PC-3 (cell line): ENCODE data around the gene BCL3. TPM values are rescaled to one million over a fixed set of nuclear protein-coding genes. Genes with fewer than 3 reads are reported as not detected.
"Not testable (repeated sequence)": the region's sequence is repeated elsewhere in the genome, so short reads cannot be mapped to it uniquely, and the experiment has no call there.

Experiments
- ATAC-seq: fragments of 200-7000 bp; cut with Tn5 transposase; 2 replicates; pipeline ENCODE4 v1.9.1; 2020; ENCODE audit warnings: mild to moderate bottlenecking, moderate library complexity
- BruUV-seq: library from RNA; stranded (reverse); fragments of 400-500 nt; replicated peaks from 2 replicates; lab custom pipeline; 2021; lab: Mats Ljungman, UMichigan
- CTCF ChIA-PET: fragments of 300-600 bp; sonication (Branson Sonifier 250); formaldehyde crosslinking; loops from one replicate; lab custom pipeline; 2022; ENCODE audit warnings: antibody characterized with exemption; lab: Charles Lee
- POLR2A ChIA-PET: fragments of 300-600 bp; sonication (Branson Sonifier 250); formaldehyde crosslinking; loops from one replicate; lab custom pipeline; 2022; ENCODE audit warnings: antibody characterized with exemption; ENCODE audit not compliant: unreplicated experiment; lab: Charles Lee
- DNase-seq: peaks from one replicate; pipeline ENCODE4 v3.0.0-alpha.2; 2015
- H2AFZ ChIP-seq: fragments of 300-600 bp; sonication (generic); 2 replicates; pipeline ENCODE4 v1.6.0; 2016; ENCODE audit warnings: antibody characterized with exemption, low read length
- H3F3A ChIP-seq: fragments of 300-600 bp; sonication (generic); one replicate; pipeline ENCODE4 v1.6.0; 2017; ENCODE audit warnings: antibody characterized with exemption, low read length, control low read depth, mild to moderate bottlenecking; ENCODE audit not compliant: unreplicated experiment
- H3K27ac ChIP-seq: fragments of 300-600 bp; sonication (generic); 2 replicates; pipeline ENCODE4 v1.5.1; 2016; ENCODE audit warnings: mild to moderate bottlenecking, low read length
- H3K27me3 ChIP-seq: fragments of 300-600 bp; sonication (generic); 2 replicates; pipeline ENCODE4 v1.6.1; 2016; ENCODE audit warnings: low read length, mixed read lengths
- H3K36me3 ChIP-seq: fragments of 300-600 bp; sonication (generic); 2 replicates; pipeline ENCODE4 v1.6.1; 2016; ENCODE audit warnings: low read depth, mixed run types, low read length, mixed read lengths
- H3K4me1 ChIP-seq: fragments of 300-600 bp; sonication (generic); 2 replicates; pipeline ENCODE4 v1.5.1; 2016; ENCODE audit warnings: low read length; ENCODE audit not compliant: insufficient read depth
- H3K4me2 ChIP-seq: fragments of 300-600 bp; sonication (generic); 2 replicates; pipeline ENCODE4 v1.6.0; 2016; ENCODE audit warnings: low read length
- H3K4me3 ChIP-seq: fragments of 300-600 bp; sonication (generic); 2 replicates; pipeline ENCODE4 v1.5.1; 2016; ENCODE audit warnings: mild to moderate bottlenecking, low read length, mixed read lengths
- H3K79me2 ChIP-seq: fragments of 300-600 bp; sonication (generic); 2 replicates; pipeline ENCODE4 v1.6.1; 2017; ENCODE audit warnings: low read length, mixed read lengths
- H3K9ac ChIP-seq: fragments of 300-600 bp; sonication (generic); 2 replicates; pipeline ENCODE4 v1.6.0; 2016; ENCODE audit warnings: mild to moderate bottlenecking, low read length
- H3K9me2 ChIP-seq: fragments of 300-600 bp; sonication (generic); replicated peaks from 2 replicates; pipeline ENCODE4 v1.6.1; 2016; ENCODE audit warnings: mixed run types, low read length, mixed read lengths
- H3K9me3 ChIP-seq: fragments of 300-600 bp; sonication (generic); 2 replicates; pipeline ENCODE4 v1.6.1; 2016; ENCODE audit warnings: low read length, mixed read lengths
- H4K20me1 ChIP-seq: fragments of 300-600 bp; sonication (generic); 2 replicates; pipeline ENCODE4 v1.6.1; 2016; ENCODE audit warnings: low read length, mixed read lengths
- EZH2 ChIP-seq: fragments of 300-600 bp; sonication (generic); IDR thresholded peaks from one replicate; pipeline ENCODE4 v1.6.1; 2017; ENCODE audit warnings: antibody characterized with exemption, mild to moderate bottlenecking, low read length; ENCODE audit not compliant: unreplicated experiment
- EZH2phosphoT487 ChIP-seq: fragments of 300-600 bp; sonication (generic); IDR thresholded peaks from 2 replicates; pipeline ENCODE4 v1.6.1; 2018; ENCODE audit warnings: mild to moderate bottlenecking, antibody characterized with exemption, low read length, borderline replicate concordance
- intact Hi-C: fragments of 100-400 bp; cut with micrococcal nuclease; formaldehyde crosslinking; loops from 2 replicates; pipeline ENCODE4 v1.9.0; 2023
- total RNA-seq: library from RNA; depleted of rRNA; stranded (reverse); fragments of >200 nt; gene quantifications from 2 replicates; pipeline ENCODE4 v1.2.3, GENCODE V29; 2014
- TF ChIP-seq, protein P1 (sequence below): fragments of 300-600 bp; sonication (generic); conservative IDR thresholded peaks from 2 replicates; pipeline ENCODE4 v1.5.1; 2017; ENCODE audit warnings: antibody characterized with exemption, low read depth, mild to moderate bottlenecking, low read length

The BCL3 gene
- total RNA-seq, 1 experiment from 2014 or later, result 25.5 TPM

GRCh38 chr19:44767295-44768180 lies 19.0 kb downstream of the BCL3 start:
- H4K20me1 ChIP-seq, result no peaks in the 10 kb centered on the region
- no peaks in the 10 kb centered on the region for H3K27me3 ChIP-seq
- no TSS peak for BruUV-seq
- ChIA-PET POLR2A (no interaction called here), CTCF (interaction anchor here (1.0 kb wide), 1 partner anchor 43 kb away, joined by 3 read pairs; no protein-coding TSS in a partner anchor)
- no peak overlapping the region for H2AFZ ChIP-seq
- no peak overlapping the region for H3K27ac ChIP-seq
- H3K4me2 ChIP-seq, result no peak overlapping the region
- intact Hi-C loops, result no loop called here
- no peaks in the 10 kb centered on the region for H3K79me2 ChIP-seq
- DNase-seq, result no peak
- no peak overlapping the region for H3K9ac ChIP-seq
- no peaks in the 10 kb centered on the region for H3F3A ChIP-seq
- H3K9me3 ChIP-seq, result no peaks in the 10 kb centered on the region
- H3K4me3 ChIP-seq, result no peak overlapping the region
- H3K9me2 ChIP-seq, result no peaks in the 10 kb centered on the region
- ATAC-seq, result no peak
- TF ChIP-seq EZH2 (no peak), EZH2phosphoT487 (no peak)
- TF ChIP-seq, protein P1, sequence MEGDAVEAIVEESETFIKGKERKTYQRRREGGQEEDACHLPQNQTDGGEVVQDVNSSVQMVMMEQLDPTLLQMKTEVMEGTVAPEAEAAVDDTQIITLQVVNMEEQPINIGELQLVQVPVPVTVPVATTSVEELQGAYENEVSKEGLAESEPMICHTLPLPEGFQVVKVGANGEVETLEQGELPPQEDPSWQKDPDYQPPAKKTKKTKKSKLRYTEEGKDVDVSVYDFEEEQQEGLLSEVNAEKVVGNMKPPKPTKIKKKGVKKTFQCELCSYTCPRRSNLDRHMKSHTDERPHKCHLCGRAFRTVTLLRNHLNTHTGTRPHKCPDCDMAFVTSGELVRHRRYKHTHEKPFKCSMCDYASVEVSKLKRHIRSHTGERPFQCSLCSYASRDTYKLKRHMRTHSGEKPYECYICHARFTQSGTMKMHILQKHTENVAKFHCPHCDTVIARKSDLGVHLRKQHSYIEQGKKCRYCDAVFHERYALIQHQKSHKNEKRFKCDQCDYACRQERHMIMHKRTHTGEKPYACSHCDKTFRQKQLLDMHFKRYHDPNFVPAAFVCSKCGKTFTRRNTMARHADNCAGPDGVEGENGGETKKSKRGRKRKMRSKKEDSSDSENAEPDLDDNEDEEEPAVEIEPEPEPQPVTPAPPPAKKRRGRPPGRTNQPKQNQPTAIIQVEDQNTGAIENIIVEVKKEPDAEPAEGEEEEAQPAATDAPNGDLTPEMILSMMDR, result no peak
- 0 out of 2 replicates have a peak, but pooled peaks cover 3% of the 10 kb centered on the region for H3K4me1 ChIP-seq
- H3K36me3 ChIP-seq, result no peaks in the 10 kb centered on the region

GRCh38 chr19:44770550-44771257 lies 22.2 kb downstream of the BCL3 start:
- no TSS peak for BruUV-seq
- Histone ChIP-seq H2AFZ (peak overlapping the region; percentile 78), H3K36me3 (no peaks in the 10 kb centered on the region), H3K79me2 (no peaks in the 10 kb centered on the region), H3K9me3 (no peaks in the 10 kb centered on the region), H3K9ac (0 out of 2 replicates have a peak overlapping the region, but pooled peaks have one; percentile 33), H3K9me2 (no peaks in the 10 kb centered on the region), H4K20me1 (no peaks in the 10 kb centered on the region), H3K4me2 (peak overlapping the region; percentile 77), H3K27ac (no peak overlapping the region), H3K4me3 (peak overlapping the region; percentile 37; the same call in 1 of the 2 replicates), H3F3A (no peaks in the 10 kb centered on the region), H3K27me3 (no peaks in the 10 kb centered on the region), H3K4me1 (peaks cover 28% of the 10 kb centered on the region)
- intact Hi-C loops, result loop anchor here (1.0 to 5.0 kb wide), 6 partner anchors 37 to 182 kb away; partner anchors contain the start of genes BCAM and NECTIN2
- POLR2A ChIA-PET, result interaction anchor here (0.7 to 0.9 kb wide), 3 partner anchors 27 to 48 kb away, joined by 3 to 4 read pairs (median 3); no protein-coding TSS in a partner anchor
- TF ChIP-seq, protein P1, result peak; percentile 76
- TF ChIP-seq EZH2, result no peak
- CTCF ChIA-PET, result interaction anchor here (0.6 to 2.6 kb wide), 11 partner anchors 17 to 200 kb away, joined by 3 to 53 read pairs (median 4); partner anchors contain the start of gene NECTIN2
- ATAC-seq (peak; percentile 94), DNase-seq (peak; percentile 97)

- H3K36me3 ChIP-seq, H3K27ac ChIP-seq, H3K9ac ChIP-seq, ATAC-seq, H3K9me3 ChIP-seq, H3K4me3 ChIP-seq, DNase-seq, H3K27me3 ChIP-seq, H2AFZ ChIP-seq, H3K79me2 ChIP-seq, H3K9me2 ChIP-seq, H3F3A ChIP-seq, H4K20me1 ChIP-seq, H3K4me2 ChIP-seq, BruUV-seq: not testable (repeated sequence)
- CTCF ChIA-PET, result interaction anchor here (0.5 to 2.6 kb wide), 4 partner anchors 24 to 50 kb away, joined by 3 to 53 read pairs (median 8); no protein-coding TSS in a partner anchor
- POLR2A ChIA-PET, result interaction anchor here (0.6 kb wide), 1 partner anchor 183 kb away, joined by 3 read pairs; the partner anchor contains the start of gene CLPTM1
- intact Hi-C loops, result loop anchor here (5.0 kb wide), 3 partner anchors 35 to 120 kb away; partner anchors contain the start of genes BCAM and NECTIN2
- peaks cover 42% of the 10 kb centered on the region for H3K4me1 ChIP-seq
These were observed 23.6 kb downstream of the BCL3 start for GRCh38 chr19:44772144-44772543.
